ENCODE measurements around the gene PRICKLE4. TPM values are rescaled to one million over a fixed set of nuclear protein-coding genes. Genes with fewer than 3 reads are reported as not detected.

Gene PRICKLE4
- total and polyA plus RNA-seq, 2 of the 13 experiments (the other 11 are each of a cell fraction or from before 2014, with no cell fraction given) = 0.92 to 1.2 TPM

DNA sequence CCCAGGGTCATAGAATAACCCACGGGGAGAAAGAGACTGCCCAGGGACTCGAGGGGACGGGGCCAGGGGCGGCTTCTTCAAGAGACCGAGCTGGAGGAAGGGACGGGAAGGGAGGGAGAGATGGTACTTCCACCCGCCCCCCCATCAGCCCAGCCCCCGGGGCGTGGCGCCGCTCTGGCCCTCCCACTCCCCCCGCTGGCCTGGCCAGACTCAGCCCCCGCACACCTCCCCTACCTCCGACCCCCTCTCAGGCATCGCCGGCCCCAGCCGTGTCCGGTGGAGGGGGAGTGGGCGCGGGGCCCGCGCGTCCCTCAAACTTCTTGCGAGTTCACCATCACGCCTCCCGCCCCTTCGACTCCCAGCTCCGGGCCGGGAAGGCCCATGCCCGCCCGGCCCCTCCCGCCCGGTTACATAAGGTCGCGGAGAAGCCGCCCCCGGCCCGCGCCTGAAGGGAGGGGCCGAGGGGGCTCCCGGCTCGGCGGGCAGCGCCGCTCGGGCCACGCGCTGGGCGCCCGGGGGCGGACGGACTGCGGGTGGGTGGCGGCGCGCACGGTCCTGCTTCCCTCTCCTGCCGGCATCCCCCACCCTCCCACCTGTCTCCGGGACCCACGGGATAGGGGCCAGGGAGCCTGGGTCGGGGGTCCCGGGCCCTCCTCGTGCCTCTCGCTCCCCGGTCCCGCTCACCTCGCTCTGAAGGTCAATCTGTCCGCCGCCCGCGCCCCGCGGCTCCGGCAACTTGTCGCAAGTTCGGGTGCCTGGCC, 45.7 kb upstream of the PRICKLE4 start (continued):
- TF ChIP-seq, protein P1, sequence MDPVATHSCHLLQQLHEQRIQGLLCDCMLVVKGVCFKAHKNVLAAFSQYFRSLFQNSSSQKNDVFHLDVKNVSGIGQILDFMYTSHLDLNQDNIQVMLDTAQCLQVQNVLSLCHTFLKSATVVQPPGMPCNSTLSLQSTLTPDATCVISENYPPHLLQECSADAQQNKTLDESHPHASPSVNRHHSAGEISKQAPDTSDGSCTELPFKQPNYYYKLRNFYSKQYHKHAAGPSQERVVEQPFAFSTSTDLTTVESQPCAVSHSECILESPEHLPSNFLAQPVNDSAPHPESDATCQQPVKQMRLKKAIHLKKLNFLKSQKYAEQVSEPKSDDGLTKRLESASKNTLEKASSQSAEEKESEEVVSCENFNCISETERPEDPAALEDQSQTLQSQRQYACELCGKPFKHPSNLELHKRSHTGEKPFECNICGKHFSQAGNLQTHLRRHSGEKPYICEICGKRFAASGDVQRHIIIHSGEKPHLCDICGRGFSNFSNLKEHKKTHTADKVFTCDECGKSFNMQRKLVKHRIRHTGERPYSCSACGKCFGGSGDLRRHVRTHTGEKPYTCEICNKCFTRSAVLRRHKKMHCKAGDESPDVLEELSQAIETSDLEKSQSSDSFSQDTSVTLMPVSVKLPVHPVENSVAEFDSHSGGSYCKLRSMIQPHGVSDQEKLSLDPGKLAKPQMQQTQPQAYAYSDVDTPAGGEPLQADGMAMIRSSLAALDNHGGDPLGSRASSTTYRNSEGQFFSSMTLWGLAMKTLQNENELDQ (CRISPR knock-in tag; IDR thresholded peaks at IDR 0.05; ENCODE audit: borderline replicate concordance) = no peak
- TF ChIP-seq ZNF773 (CRISPR knock-in tag; IDR thresholded peaks at IDR 0.05; ENCODE audit: borderline replicate concordance) (no peak), CSRNP1 (CRISPR knock-in tag; IDR thresholded peaks at IDR 0.05) (no peak), ZNF350 (CRISPR knock-in tag; IDR thresholded peaks at IDR 0.05; ENCODE audit: borderline replicate concordance, low read depth) (no peak), ZFP41 (CRISPR knock-in tag; IDR thresholded peaks at IDR 0.05; ENCODE audit: borderline replicate concordance) (no peak), E2F2 (CRISPR knock-in tag; IDR thresholded peaks at IDR 0.05; ENCODE audit: borderline replicate concordance) (no peak), GATA4 (IDR thresholded peaks at IDR 0.05; ENCODE audit: borderline replicate concordance, low read depth) (no peak), SRF (IDR thresholded peaks at IDR 0.05; ENCODE audit: low read depth, low read length) (no peak), AHR (CRISPR knock-in tag; IDR thresholded peaks at IDR 0.05) (no peak), SRSF1 (optimal IDR thresholded peaks at IDR 0.05; ENCODE audit: low read depth, low read length) (peak; percentile 95), CREM (IDR thresholded peaks at IDR 0.05) (no peak), CREM (CRISPR knock-in tag; IDR thresholded peaks at IDR 0.05) (no peak), ZNF737 (CRISPR knock-in tag; IDR thresholded peaks at IDR 0.05; ENCODE audit: borderline replicate concordance) (no peak), ATF4 (CRISPR knock-in tag; IDR thresholded peaks at IDR 0.05) (no peak), ZNF331 (CRISPR knock-in tag; IDR thresholded peaks at IDR 0.05) (no peak)
- TF ChIP-seq, protein P2, sequence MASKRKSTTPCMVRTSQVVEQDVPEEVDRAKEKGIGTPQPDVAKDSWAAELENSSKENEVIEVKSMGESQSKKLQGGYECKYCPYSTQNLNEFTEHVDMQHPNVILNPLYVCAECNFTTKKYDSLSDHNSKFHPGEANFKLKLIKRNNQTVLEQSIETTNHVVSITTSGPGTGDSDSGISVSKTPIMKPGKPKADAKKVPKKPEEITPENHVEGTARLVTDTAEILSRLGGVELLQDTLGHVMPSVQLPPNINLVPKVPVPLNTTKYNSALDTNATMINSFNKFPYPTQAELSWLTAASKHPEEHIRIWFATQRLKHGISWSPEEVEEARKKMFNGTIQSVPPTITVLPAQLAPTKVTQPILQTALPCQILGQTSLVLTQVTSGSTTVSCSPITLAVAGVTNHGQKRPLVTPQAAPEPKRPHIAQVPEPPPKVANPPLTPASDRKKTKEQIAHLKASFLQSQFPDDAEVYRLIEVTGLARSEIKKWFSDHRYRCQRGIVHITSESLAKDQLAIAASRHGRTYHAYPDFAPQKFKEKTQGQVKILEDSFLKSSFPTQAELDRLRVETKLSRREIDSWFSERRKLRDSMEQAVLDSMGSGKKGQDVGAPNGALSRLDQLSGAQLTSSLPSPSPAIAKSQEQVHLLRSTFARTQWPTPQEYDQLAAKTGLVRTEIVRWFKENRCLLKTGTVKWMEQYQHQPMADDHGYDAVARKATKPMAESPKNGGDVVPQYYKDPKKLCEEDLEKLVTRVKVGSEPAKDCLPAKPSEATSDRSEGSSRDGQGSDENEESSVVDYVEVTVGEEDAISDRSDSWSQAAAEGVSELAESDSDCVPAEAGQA (IDR thresholded peaks at IDR 0.05; ENCODE audit: low read depth) = no peak
- TF ChIP-seq, protein P2 (CRISPR knock-in tag; IDR thresholded peaks at IDR 0.05; ENCODE audit: borderline replicate concordance) = no peak

Measured in HepG2 (cell line).